Superior temporal gyrus (tissue), 1 donor: ENCODE results near the gene PTGDS.

Experiments used
- DNase-seq: peaks from one replicate; pipeline ENCODE4 v3.0.0-alpha.2; 2016; ENCODE audit errors: extremely low spot score

The PTGDS gene

DNA sequence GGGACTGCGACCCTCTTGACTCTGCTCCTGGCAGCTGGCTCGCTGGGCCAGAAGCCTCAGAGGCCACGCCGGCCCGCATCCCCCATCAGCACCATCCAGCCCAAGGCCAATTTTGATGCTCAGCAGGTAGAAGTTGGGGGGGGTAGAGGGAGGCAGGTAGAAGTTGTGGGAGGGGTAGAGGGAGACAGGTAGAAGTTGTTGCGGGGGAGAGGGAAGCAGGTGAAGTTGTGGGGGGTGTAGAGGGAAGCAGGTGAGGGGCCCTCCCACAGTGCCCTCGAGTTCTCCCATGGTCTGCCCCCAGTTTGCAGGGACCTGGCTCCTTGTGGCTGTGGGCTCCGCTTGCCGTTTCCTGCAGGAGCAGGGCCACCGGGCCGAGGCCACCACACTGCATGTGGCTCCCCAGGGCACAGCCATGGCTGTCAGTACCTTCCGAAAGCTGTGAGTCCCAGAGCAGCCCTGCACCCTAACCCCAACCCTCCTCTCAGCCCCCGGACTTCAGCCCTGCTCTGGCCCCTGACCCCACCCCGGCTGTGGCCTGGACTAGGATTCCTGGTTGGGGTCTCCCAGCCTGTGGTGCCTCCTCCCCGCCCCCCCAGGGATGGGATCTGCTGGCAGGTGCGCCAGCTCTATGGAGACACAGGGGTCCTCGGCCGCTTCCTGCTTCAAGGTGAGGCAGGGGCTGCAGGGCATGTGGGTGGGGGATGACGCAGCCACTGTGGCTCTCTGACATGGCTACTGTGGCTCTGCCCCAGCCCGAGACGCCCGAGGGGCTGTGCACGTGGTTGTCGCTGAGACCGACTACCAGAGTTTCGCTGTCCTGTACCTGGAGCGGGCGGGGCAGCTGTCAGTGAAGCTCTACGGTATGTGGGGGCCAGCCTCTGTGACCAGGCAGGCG lies 31.7 kb upstream of the PTGDS start:
- DNase-seq, result no peak

DNA sequence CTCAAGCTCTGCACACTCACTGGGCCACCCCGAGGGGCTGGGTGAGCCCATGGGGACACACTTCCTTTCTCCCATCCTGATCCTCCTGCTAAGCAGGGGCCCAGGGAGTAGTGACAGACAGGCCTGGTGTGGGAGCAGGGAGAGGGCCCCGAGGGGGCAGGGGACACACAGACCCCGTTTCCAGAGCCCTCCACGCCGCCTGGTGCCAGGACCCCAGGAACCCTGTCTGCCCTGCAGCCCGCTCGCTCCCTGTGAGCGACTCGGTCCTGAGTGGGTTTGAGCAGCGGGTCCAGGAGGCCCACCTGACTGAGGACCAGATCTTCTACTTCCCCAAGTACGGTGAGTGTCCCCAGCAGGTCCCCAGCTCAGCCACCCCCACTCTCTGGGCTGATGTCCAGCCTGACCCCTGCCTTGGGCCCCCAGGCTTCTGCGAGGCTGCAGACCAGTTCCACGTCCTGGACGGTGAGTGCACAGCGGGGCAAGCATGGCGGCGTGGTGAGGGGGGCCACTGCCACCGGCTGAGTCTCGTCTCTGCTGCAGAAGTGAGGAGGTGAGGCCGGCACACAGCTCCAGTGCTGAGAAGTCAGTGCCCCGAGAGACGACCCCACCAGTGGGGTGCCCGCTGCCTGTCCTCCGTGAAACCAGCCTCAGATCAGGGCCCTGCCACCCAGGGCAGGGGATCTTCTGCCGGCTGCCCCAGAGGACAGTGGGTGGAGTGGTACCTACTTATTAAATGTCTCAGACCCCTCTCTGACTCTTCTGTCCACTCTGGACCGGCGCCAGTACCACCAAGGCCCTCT lies 30.9 kb upstream of the PTGDS start:
- no peak for DNase-seq

DNA sequence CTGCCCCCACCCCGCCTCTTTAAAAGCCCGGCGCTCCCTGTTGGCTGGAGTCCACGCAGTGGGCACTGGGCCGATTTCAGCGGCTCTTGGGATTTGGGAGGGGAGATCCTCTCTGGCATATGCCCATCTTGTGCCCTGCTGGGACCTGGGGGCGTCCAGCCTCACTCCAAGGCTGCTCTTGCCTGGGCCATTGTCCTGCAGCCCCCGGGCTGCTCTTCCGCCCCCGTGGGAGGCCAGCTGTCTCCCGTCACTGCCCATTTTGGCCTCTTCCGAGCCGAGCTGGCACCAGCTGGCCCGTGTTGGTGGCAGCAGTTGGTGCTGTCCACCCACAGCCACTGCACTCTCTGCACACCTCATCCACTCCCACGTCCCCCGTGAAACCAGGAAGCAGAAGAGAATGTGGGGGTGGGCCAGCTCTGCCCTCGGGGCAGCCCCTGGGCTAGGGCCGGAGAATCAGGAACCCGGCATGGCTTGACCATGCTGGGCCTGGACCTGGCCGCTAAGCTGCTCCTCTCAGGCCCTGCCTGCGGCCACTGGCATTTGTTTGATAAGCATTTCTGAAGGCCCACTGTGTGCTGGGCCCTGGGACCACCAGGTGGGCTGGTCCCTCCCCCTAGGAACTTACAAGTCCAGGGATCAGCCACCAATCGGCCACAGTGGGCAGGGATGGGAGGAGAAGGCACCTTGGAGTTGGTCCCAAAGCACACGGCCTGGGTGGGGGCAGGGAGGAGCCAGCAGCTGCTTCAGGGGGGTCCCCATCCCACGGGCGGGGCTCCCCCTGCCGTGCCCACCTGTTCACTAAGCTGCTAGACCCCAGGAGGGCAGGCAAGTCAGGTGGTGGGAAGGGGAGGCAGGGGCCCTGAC lies 30.0 kb upstream of the PTGDS start:
- DNase-seq, result peak; percentile 56

DNA sequence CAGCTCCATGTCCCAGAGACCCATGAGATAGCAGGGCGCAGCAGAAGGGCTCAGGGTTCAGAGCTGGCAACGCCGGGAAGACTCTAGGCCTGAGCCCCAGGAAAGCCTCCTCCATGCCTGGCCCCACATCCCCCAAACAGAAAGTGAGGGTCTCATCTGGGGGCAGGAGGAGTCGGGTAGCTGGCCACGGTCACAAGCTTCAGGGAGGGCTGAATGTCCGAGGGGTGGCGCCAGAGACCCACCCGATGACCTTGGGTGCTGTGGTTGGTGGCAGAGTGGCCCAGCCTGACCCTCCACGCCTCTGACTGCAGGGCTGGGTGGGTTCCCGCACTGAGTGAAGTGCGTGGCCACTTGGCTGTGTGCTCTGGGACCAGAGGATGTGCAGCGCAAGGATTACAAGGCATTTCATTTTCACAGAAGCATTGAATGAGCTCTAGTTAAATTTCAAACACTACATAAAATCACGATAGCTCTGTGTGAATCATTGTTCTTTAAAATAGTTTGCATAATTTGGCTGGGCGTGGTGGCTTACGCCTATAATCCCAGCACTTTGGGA lies 29.3 kb upstream of the PTGDS start:
- DNase-seq, result peak; percentile 84

DNA sequence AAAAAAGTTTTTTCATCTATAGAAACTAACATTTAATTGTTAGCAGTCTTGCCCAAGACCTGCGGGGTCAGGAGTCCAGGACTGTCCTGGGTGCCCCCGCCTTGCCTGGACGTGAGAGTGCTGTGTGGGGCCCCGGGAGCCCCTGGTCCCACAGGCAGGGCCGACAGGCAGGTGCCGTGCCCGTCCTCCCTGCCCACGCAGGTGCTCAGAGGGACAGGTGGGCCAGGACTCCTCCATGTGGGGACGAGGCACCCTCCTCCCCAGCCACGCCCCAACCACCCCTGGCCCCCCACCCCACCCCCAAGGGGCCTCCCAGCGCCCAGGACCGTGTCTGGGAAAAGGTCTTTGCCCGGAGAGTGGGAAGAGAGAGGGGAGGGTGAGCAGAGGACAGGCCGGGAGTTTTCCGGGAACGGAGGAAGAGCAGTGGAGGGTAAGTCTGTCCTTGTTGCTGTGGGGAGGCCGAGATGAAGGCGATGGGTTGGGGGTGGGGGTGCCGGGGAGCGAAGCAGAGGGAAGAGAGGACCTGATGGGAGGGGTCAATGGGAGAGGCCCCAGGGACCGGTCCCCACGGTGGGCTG lies 28.0 kb upstream of the PTGDS start:
- no peak for DNase-seq

DNA sequence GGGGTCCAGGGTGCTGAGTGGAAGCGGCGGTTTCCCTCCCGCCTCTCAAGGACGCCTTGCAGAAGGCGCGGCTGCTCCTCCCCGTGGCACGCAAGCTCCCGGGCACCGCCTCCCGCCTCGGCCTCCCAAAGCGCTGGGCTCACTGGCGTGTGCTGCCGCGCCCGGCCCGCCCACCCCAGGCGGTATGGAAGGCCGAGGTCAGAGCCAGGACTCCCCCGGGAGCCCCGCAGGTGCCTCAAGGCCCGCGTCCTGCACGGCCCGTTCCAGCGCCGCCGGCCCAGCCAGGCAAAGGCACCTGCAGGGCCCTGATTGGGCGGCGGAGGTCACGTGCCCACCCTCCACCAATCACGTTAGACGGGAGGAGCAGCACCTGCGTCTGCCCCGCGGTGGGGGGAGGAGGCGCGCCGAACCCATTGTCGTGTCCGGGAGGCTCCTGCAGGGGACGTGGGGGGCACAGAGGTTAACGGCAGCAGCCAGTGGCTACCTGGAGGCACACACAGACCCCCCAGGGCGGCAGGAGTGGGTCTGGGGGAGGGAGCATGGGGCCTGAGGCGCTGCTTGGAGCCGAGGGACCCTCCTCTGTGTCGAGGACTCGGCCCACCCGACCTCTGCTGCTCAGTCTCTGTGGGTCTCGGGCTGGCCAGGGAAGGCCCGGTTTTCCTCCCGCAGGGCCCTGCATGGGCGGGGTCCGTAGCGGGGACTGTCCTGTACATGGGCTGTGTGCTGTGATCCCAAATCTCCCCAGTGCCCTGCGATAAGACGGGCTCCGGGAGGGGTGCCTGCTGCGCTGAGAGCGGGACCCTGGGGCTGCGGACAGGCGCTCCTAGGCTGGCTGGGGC lies 27.3 kb upstream of the PTGDS start:
- peak; percentile 96 for DNase-seq

DNA sequence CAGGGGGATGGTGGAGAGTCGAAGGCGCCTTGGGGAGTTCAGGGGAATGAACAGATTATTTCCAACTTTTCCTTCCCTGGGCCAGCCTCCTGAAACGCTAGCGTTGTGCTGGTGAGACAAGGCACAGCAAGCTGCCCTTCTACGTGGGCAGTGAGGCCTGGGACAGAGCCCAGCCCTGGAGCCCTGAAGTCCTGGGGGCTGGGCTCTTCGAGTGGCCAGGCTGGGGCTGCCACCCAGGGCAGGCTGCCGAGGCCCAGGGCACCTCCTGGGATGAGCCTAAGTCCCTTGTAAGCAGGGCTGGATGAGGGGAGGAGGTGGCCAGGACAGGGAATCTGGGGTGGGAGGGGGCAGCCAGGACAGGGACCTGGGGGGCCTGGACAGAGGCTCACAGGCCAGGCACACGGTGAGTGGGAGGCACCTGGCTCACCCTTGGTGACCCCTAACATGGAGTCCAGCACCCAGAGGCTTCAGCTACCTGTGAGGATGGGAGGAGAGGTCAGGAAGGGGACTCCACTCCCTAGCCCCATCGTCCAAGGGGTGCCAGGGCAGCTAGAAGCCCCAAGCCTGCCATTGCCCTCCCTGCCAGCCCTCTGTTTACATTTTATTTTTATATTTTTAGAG lies 26.5 kb upstream of the PTGDS start:
- peak; percentile 21 for DNase-seq

DNA sequence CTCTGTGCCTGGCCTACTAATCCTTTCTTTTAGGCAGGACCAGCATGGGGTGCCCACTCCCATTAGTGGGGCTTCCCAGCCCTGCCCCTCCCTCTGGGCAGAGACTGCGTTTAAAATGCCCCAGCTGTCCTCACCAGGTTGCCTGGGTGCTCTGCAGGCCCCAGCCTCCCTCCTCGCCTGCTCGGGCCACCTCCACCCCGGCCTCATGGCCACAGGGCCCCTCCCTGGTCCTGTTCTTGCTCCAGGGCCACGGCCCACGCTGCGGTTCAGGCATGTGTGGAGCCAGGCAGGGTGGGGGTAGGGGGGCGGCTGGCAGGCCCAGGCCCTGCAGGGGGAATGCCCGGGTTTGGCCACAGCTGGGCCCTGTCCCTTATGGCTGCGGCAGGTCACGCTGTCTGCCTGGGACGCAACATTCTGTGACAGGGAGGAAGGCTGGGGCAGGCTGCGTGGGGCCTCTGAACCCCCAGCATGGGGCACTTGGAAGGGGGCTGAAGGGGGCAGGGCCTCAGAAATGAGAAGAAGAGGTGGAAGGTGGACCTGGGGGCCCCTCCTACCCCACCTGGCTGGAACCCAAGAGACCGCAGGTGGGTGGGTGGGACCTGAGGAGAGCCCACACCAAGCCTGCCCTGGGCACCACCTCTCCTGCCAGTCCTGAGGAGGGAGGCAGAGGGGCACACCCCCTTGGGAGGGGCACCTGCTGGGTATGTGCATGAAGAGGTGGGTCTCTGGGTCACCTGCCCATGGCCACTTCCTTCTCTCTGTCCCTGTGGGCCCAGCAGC lies 25.6 kb upstream of the PTGDS start, which contains the start of gene LCN12:
Gene LCN12, plus strand, starts transcription at position 733 of the 780 bp plus-strand sequence. CDS start 55 bp downstream, outside the sequence.
- DNase-seq, result no peak

DNA sequence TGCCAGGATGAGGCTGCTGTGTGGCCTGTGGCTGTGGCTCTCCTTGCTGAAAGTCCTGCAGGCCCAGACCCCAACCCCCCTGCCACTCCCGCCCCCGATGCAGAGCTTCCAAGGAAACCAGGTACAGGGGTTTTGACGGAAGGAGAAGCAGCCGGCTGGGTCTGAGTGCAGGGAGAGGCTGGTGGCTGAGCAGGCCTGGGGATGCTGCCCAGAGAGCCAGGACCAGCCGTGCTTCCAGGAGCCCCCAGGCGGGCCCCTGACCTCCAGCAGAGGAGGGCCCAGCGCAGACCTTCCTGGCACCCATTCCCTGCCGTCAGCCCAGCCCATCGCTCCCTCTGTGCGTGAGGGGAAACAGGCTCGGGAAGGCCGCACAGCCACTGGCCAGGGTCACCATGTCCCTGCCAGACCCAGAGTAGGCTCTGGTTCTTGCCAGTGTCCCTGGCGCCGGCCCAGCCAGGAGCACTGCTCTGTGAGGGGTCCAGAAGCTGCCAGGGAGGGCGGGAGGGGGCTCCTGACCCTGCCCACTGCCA lies 24.9 kb upstream of the PTGDS start:
- DNase-seq, result no peak

DNA sequence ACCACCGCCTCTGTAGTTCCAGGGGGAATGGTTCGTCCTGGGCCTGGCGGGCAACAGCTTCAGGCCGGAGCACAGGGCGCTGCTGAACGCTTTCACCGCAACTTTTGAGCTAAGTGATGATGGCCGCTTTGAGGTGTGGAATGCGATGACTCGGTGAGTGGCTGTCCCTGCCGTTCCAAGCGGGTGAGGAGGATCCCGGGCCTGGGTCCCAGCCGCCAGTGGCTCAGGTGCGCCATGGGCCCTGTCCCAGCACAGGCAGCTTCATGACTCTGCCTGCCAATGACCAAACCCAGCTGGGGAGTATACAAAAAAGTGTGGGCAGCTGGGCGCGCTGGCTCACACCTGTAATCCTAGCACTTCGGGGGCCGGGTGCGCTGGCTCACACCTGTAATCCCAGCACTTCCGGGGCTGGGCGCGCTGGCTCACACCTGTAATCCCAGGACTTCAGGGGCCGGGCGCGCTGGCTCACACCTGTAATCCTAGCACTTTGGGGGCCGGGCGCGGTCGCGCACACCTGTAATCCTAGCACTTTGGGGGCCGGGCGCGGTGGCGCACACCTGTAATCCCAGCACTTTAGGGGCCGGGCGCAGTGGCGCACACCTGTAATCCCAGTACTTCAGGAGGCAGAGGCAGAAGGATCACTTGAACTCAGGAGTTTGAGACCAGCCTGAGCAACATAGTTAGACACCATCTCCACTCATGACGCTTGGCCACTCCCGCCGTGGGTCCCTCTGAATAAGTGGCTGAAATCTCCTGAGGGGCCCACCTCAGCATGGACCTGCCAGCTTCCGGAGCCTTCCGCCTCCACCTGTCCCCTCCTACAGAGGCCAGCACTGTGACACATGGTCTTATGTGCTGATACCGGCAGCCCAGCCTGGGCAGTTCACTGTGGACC lies 24.2 kb upstream of the PTGDS start:
- DNase-seq, result no peak

DNA sequence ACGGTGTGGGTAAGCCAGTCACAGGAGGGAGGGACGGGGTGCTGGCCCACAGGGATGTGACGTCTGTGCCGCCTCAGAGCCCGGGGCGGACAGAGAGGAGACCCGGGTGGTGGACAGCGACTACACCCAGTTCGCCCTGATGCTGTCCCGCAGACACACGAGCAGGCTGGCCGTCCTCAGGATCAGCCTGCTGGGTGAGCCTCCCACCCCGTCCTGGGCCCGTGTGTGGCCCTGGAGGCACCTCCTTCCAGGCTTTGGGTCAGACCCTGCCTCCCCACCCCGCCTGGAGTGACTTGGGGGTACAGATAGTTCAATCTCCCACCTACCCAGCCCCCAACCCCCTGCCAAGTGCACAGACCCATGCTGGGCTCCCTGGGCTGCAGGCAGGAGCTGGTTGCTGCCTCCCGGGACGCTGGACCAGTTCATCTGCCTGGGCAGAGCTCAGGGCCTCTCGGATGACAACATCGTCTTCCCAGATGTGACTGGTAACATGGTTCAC lies 23.5 kb upstream of the PTGDS start:
- no peak for DNase-seq

DNA sequence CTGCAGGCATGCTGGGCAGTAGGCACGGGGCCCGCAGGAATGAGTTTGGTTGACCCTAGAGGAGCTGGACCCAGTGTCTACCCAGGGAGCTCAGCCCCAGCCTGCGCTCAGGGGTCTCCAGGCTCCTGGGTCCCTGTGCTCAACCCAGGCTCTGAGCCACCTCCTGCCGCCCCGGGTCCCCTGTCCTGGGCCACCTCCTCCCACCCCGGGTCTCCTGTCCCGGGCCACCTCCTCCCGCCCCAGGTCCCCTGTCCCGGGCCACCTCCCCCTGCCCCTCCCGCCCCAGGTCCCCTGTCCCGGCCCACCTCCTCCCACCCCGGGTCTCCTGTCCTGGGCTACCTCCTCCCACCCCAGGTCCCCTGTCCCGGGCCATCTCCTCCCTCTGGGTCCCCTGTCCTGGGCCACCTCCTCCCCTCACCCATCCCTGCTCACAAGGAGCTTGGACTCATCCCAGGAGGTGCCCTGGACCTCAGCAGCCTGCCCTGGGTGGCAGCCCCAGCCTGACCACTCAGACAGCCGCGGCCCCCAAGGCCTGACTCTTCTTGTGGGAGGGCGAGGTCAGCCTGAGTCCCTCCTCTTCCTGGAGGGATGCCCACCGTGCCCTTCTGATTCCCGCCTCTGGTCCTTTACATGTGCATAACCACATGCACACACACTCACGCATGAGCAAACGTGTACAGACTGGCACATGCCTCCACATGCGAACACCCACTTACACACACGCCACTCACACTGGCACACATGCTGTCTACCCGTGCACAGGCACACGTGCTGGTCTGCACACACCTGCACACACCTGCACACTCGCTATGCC lies 22.8 kb upstream of the PTGDS start:
- no peak for DNase-seq

DNA sequence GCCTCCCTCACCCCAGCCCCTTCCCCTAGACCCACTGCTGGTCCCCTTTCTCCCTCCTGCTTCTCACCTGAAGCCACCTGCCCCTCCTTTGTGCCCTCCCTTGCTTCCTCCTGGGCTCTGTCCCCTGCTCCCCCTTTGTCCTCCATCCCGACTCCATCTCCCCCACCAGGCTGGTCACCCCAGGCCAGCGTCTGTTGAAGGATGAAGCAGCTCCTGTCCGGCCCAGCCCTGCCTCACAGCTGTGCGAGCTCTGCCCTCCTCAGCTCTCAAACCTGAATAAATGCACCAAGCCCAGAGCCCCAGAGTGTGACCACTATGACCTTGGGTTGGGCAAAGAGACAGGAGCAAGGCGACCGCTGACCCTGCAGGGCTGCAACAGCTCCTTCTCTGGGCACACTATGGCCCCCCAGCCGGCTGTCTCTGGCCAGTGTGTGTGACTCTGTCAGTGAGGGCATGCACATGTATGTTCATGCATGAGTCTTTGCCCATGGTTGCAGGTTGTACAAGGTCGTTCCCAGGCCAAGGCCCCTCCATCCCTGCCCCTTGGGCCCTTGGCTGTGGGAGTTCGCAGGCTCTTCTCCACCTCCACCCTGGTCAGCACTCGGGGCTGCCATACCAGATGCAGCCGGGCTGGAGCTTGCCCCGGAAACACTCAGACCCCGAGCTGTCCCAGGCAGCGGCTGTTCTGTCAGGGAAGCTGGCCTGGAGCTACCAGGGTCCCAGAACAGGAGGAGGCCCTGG lies 21.9 kb upstream of the PTGDS start:
- no peak for DNase-seq

DNA sequence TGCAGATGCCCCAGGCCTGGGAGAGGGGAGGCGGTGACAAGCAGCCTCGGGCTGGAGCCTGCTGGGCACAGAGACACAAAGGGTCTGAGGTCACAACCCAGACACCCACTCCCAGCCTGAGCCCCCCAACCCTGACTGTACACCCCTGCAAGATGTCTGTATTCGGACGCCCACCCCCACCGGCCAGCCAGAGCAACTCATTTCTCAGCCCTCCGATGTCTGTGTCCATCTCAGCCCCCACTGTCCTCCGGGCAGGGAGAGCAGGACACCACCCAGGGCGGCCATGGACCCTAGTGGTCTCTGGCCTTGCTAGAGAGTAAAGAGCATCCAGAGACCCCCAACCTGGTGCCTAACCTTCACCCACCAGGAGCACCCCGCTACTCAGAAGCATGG lies 21.4 kb upstream of the PTGDS start:
- no peak for DNase-seq

DNA sequence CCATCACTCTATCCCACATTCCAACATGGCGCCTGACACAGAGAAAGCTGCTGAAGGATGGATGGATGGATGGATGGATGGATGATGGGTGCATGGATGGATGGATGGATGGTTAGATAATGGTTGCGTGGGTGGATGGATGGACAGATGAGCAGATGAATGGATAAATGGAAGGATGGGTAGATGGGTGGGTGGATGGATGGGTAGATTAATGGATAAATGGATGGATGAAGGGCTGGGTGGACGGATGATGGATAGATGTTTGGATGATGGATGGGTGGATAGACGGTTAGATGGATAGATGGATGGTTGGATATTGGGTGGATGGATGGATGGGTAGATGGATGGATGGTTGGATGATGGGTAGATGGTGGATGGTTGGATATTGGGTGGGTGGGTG lies 20.7 kb upstream of the PTGDS start:
- DNase-seq, result no peak

DNA sequence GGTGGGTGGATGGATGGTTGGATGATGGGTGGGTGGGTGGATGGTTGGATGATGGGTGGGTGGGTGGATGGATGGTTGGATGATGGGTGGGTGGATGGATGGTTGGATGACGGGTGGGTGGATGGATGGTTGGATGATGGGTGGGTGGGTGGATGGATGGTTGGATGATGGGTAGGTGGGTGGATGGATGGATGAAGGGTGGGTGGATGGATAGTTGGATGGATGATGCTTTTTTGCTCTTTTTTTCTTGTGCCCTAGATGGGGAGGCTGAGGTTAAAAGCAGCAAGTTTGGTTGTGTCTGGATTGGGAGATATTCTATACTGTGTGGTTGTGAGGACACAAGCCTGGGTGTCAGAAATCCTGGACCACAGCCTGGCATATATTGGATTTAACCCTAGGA lies 19.8 kb upstream of the PTGDS start:
- DNase-seq, result no peak
